SU-DHL-6 (cell line): ENCODE data around the gene DARS2.

Experiments
- H2AFZ ChIP-seq: fragments of 200-600 bp; sonication (generic); 2 replicates; pipeline ENCODE4 v1.6.1; 2014; ENCODE audit warnings: low read depth, mild to moderate bottlenecking, moderate library complexity, mixed read lengths, antibody characterized with exemption, low read length; ENCODE audit not compliant: severe bottlenecking
- H3F3A ChIP-seq: fragments of 200-600 bp; shearing (Covaris generic); 2 replicates; pipeline ENCODE4 v1.6.0; 2016; ENCODE audit warnings: antibody characterized with exemption, mild to moderate bottlenecking; ENCODE audit not compliant: insufficient read depth
- H3K27ac ChIP-seq: fragments of 200-600 bp; sonication (generic); 2 replicates; pipeline ENCODE4 v1.5.1; 2016; ENCODE audit warnings: low read depth, mild to moderate bottlenecking, low read length, moderate library complexity, mixed read lengths
- H3K27me3 ChIP-seq: fragments of 200-600 bp; sonication (generic), shearing (Covaris generic); 2 replicates; pipeline ENCODE4 v1.6.0; 2014; ENCODE audit warnings: mild to moderate bottlenecking, low read length
- H3K36me3 ChIP-seq: fragments of 200-600 bp; sonication (generic); 2 replicates; pipeline ENCODE4 v1.6.1; 2014; ENCODE audit warnings: mild to moderate bottlenecking, low read length, mixed read lengths
- H3K4me2 ChIP-seq: fragments of 300-600, 200-600 bp; shearing (Covaris generic), sonication (generic); 2 replicates; pipeline ENCODE4 v1.6.0; 2014; ENCODE audit warnings: low read length, low read depth, mild to moderate bottlenecking; ENCODE audit not compliant: poor library complexity, severe bottlenecking
- H3K4me3 ChIP-seq: fragments of 200-600 bp; sonication (generic); 2 replicates; pipeline ENCODE4 v1.5.1; 2014; ENCODE audit warnings: antibody characterized with exemption, low read length, mild to moderate bottlenecking, mixed read lengths; ENCODE audit not compliant: insufficient read depth, poor library complexity, severe bottlenecking
- H3K79me2 ChIP-seq: fragments of 200-600 bp; sonication (generic); 2 replicates; pipeline ENCODE4 v1.6.1; 2014; ENCODE audit warnings: mild to moderate bottlenecking, low read length, moderate library complexity; ENCODE audit not compliant: insufficient read depth
- H3K9ac ChIP-seq: fragments of 200-600 bp; sonication (generic); 2 replicates; pipeline ENCODE4 v1.7.0; 2014; ENCODE audit warnings: mild to moderate bottlenecking, low read length
- H3K9me2 ChIP-seq: fragments of 200-600 bp; sonication (generic); replicated peaks from 2 replicates; pipeline ENCODE4 v1.6.1; 2014; ENCODE audit warnings: low read length; ENCODE audit not compliant: insufficient read depth
- H3K9me3 ChIP-seq: fragments of 200-600 bp; sonication (generic); 2 replicates; pipeline ENCODE4 v1.6.1; 2014; ENCODE audit warnings: low read length, mixed read lengths; ENCODE audit not compliant: insufficient read depth
- H4K20me1 ChIP-seq: fragments of 200-600 bp; sonication (generic); 2 replicates; pipeline ENCODE4 v1.6.1; 2014; ENCODE audit warnings: low read depth, mild to moderate bottlenecking, antibody characterized with exemption, low read length, moderate library complexity, mixed read lengths
- EZH2phosphoT487 ChIP-seq: fragments of 200-600 bp; sonication (generic), shearing (Covaris generic); conservative IDR thresholded peaks from 2 replicates; pipeline ENCODE4 v1.6.1; 2018; ENCODE audit warnings: mild to moderate bottlenecking, antibody characterized with exemption, low read length, moderate library complexity, mixed read lengths
- TF ChIP-seq, protein P1 (sequence below): fragments of 200-600 bp; sonication (generic); IDR thresholded peaks from one replicate; pipeline ENCODE4 v1.5.1; 2017; ENCODE audit warnings: antibody characterized with exemption, mild to moderate bottlenecking, low read length, moderate library complexity; ENCODE audit not compliant: insufficient read depth, poor library complexity, severe bottlenecking

Gene DARS2

DNA sequence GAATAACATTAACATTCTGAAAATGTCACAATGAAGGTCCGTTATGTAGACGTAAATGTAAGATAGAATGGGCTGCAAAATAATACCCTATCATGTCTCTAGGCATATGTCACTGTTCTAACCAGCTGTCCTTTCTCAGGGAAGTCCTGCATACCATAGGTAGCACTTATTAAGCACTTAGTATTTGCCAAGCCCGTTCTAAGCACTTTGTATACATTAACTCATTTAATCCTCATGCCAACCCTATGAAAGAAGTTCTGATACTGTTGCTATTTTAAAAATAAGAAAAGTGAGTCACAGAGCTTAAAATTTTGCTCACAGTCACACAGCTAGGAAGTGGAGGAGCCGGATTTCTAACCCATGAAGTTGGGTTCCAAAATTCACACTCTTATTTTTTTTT, 27.6 kb downstream of the DARS2 start:
- TF ChIP-seq EZH2phosphoT487, result no peak
- TF ChIP-seq, protein P1, sequence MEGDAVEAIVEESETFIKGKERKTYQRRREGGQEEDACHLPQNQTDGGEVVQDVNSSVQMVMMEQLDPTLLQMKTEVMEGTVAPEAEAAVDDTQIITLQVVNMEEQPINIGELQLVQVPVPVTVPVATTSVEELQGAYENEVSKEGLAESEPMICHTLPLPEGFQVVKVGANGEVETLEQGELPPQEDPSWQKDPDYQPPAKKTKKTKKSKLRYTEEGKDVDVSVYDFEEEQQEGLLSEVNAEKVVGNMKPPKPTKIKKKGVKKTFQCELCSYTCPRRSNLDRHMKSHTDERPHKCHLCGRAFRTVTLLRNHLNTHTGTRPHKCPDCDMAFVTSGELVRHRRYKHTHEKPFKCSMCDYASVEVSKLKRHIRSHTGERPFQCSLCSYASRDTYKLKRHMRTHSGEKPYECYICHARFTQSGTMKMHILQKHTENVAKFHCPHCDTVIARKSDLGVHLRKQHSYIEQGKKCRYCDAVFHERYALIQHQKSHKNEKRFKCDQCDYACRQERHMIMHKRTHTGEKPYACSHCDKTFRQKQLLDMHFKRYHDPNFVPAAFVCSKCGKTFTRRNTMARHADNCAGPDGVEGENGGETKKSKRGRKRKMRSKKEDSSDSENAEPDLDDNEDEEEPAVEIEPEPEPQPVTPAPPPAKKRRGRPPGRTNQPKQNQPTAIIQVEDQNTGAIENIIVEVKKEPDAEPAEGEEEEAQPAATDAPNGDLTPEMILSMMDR, result no peak
- no peak overlapping the region for H3K27ac ChIP-seq

DNA sequence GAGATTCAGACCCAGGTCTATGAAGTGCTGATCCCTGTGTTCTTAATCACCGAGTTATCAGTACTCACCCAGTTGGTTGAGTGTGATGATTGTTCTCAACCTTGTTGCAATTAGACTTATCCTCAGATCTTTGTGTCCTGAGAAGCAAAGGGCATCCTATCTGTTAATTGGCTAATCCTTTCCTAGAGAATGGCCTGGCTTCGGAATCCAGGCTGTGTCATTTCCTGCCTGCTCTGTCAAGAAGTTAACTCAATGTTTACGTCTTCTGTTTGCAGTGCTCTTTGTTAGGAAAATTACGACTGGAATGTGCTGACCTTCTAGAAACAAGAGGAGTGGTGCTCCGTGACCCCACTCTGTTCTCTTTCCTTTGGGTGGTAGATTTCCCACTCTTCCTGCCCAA, 28.6 kb downstream of the DARS2 start:
- Histone ChIP-seq H3K4me2 (no peak overlapping the region), H3K79me2 (no peaks in the 10 kb centered on the region), H3K9me2 (no peaks in the 10 kb centered on the region), H3K9me3 (no peaks in the 10 kb centered on the region), H3K36me3 (peaks cover 27% of the 10 kb centered on the region; the same call in 1 of the 2 replicates), H4K20me1 (no peaks in the 10 kb centered on the region), H3K4me3 (no peak overlapping the region), H3K27me3 (no peaks in the 10 kb centered on the region), H3F3A (peaks cover 31% of the 10 kb centered on the region), H3K27ac (no peak overlapping the region), H3K9ac (no peak overlapping the region), H2AFZ (no peak overlapping the region)
- TF ChIP-seq, protein P1, result no peak
- TF ChIP-seq EZH2phosphoT487, result no peak

More for the DNA sequence above, 27.6 kb downstream of the DARS2 start:
- Histone ChIP-seq H3K4me3 (no peak overlapping the region), H3F3A (peaks cover 21% of the 10 kb centered on the region; the same call in 1 of the 2 replicates), H3K9me2 (no peaks in the 10 kb centered on the region), H3K27me3 (no peaks in the 10 kb centered on the region), H2AFZ (no peak overlapping the region), H3K79me2 (no peaks in the 10 kb centered on the region), H3K9me3 (no peaks in the 10 kb centered on the region), H3K36me3 (peaks cover 19% of the 10 kb centered on the region; the same call in 1 of the 2 replicates), H4K20me1 (no peaks in the 10 kb centered on the region), H3K4me2 (no peak overlapping the region), H3K9ac (no peak overlapping the region)

DNA sequence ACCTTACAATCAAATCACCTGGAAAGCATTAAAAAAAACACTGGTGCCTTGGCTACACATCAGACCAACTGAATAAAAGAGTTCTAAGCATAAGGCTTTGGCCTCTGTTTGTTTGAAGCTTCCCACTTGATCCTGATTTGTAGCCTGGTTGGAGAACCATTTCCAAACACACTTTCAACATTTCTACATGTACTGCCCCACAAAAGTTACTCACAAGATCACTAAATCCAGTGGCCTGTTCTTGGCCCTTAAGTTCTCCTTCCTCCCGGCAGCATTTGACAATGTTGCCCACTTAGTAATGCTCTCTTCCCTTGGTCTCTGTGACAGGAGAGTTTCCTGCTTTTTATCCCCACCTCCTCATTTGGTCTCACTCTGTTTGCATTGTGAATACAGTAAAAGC, 31.5 kb downstream of the DARS2 start:
- Histone ChIP-seq H3K27ac (no peak overlapping the region), H3K9me2 (no peaks in the 10 kb centered on the region), H4K20me1 (no peaks in the 10 kb centered on the region), H3K9me3 (no peaks in the 10 kb centered on the region), H3F3A (peaks cover 38% of the 10 kb centered on the region), H2AFZ (no peak overlapping the region), H3K9ac (no peak overlapping the region), H3K79me2 (no peaks in the 10 kb centered on the region), H3K36me3 (peaks cover 34% of the 10 kb centered on the region), H3K4me2 (no peak overlapping the region), H3K4me3 (no peak overlapping the region), H3K27me3 (no peaks in the 10 kb centered on the region)
- TF ChIP-seq, protein P1, result no peak
- no peak for TF ChIP-seq EZH2phosphoT487
